Adrenal gland (tissue), 5 donors: ENCODE data around the gene AK3.

Experiments
- POLR2A ChIP-seq, 2 donors: fragments of 450-650 bp; IDR thresholded peaks; one replicate each; pipeline ENCODE4 v1.6.1; 2017; ENCODE audit warnings: antibody characterized with exemption in 2 of 2, mild to moderate bottlenecking in 2 of 2, moderate library complexity in 1 of 2
- TF ChIP-seq, protein P1 (sequence below), 6 experiments: fragments of 450-650 bp in 4 of 6; fragments of 200-600 bp in 2 of 6; sonication (generic) in 1 of 6; IDR thresholded peaks; 1 replicate in 5 of 6; 2 replicates in 1 of 6; pipeline versions ENCODE4 v1.5.1 to v1.8.0; 2016 to 2021; ENCODE audit warnings: antibody characterized with exemption in 6 of 6, mild to moderate bottlenecking in 2 of 6, moderate library complexity in 1 of 6
- donor health status: DM: no; HTN: no; CAD: no.

DNA sequence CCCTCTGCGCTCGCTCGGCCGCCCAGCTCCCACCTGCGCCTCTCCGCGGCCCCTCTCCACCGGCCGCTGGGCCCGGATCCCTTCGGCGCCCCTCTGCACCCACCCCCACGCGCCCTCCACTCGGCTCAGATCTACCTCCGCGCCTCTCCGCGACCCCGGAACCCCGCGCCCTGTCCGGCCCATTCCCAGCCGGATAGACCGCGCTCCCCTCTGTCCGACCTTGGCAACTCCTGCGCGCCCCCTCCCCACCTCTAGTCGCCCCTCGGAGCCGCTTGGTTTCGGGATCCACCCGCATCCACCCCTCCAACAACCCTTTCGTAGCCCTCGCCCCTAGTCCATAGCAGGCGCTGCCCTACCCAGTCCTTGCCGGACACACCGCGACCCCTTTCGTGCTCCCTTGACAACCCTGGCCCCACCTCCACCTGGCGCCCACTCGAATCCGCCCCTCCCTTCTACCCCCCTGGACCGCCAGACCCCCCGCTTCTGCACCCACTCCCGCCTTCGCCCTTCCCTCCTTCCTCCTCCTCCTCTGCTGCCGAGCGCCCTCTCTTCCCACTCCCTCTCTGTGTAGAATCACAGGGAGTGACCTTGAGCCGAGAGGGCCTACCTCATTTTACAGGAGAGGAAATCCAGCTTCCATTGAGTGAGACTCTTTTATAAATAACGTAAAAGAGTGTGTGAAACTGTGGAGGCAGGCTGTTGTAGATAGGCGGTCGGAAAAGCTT lies 525 bp upstream of the AK3 start:
- peak in 1 of 2 donors; percentile 49 for TF ChIP-seq POLR2A (IDR thresholded peaks at IDR 0.05)
- TF ChIP-seq, protein P1, sequence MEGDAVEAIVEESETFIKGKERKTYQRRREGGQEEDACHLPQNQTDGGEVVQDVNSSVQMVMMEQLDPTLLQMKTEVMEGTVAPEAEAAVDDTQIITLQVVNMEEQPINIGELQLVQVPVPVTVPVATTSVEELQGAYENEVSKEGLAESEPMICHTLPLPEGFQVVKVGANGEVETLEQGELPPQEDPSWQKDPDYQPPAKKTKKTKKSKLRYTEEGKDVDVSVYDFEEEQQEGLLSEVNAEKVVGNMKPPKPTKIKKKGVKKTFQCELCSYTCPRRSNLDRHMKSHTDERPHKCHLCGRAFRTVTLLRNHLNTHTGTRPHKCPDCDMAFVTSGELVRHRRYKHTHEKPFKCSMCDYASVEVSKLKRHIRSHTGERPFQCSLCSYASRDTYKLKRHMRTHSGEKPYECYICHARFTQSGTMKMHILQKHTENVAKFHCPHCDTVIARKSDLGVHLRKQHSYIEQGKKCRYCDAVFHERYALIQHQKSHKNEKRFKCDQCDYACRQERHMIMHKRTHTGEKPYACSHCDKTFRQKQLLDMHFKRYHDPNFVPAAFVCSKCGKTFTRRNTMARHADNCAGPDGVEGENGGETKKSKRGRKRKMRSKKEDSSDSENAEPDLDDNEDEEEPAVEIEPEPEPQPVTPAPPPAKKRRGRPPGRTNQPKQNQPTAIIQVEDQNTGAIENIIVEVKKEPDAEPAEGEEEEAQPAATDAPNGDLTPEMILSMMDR (IDR thresholded peaks at IDR 0.05): no peak
